ENCODE measurements around the gene PLB1. TPM values are rescaled to one million over a fixed set of nuclear protein-coding genes. Genes with fewer than 3 reads are reported as not detected.

Gene PLB1
- total RNA-seq, 1 experiment from 2014 or later, result 0.44 TPM

- POLR2A ChIA-PET, result no interaction called here
- Mint-ChIP-seq H3K36me3 (no peaks in the 10 kb centered on the region), H3K9me3 (no peaks in the 10 kb centered on the region), H3K4me3 (no peak overlapping the region), H3K27ac (no peak overlapping the region), H3K27me3 (ENCODE audit: low read depth) (no peaks in the 10 kb centered on the region; the same call in 1 of the 2 replicates), H3K4me1 (0 out of 2 replicates have a peak, but pooled peaks cover 2% of the 10 kb centered on the region)
- ATAC-seq (no peak), DNase-seq (ENCODE audit: low spot score) (no peak)
- TF ChIP-seq PREB (CRISPR knock-in tag; IDR thresholded peaks at IDR 0.05; ENCODE audit: borderline replicate concordance), result no peak
- no peak for TF ChIP-seq ZBTB43 (CRISPR knock-in tag; IDR thresholded peaks at IDR 0.05)
- no peak for TF ChIP-seq ATF6 (CRISPR knock-in tag; IDR thresholded peaks at IDR 0.05)
- no peak for TF ChIP-seq ATF1 (CRISPR knock-in tag; IDR thresholded peaks at IDR 0.05)
- TF ChIP-seq SMAD4 (CRISPR knock-in tag; IDR thresholded peaks at IDR 0.05), result no peak
- no peak for TF ChIP-seq NR1H2 (CRISPR knock-in tag; IDR thresholded peaks at IDR 0.05)
- no peak for TF ChIP-seq FOXP4 (CRISPR knock-in tag; IDR thresholded peaks at IDR 0.05)
- CTCF ChIA-PET, result interaction anchor here (1.2 kb wide), 1 partner anchor 20 kb away, joined by 10 read pairs; no protein-coding TSS in a partner anchor
These were observed 91.0 kb downstream of the PLB1 start for GRCh38 chr2:28586867-28587266.

GRCh38 chr2:28587526-28588291 is 91.8 kb downstream of the PLB1 start:
- H3K27me3 Mint-ChIP-seq (ENCODE audit: low read depth), result no peaks in the 10 kb centered on the region; the same call in 1 of the 2 replicates
- DNase-seq (ENCODE audit: low spot score) (no peak), ATAC-seq (no peak)
- H3K27ac Mint-ChIP-seq, result no peak overlapping the region
- 0 out of 2 replicates have a peak, but pooled peaks cover 2% of the 10 kb centered on the region for H3K4me1 Mint-ChIP-seq
- no peaks in the 10 kb centered on the region for H3K36me3 Mint-ChIP-seq
- no peak overlapping the region for H3K4me3 Mint-ChIP-seq
- ChIA-PET POLR2A (no interaction called here), CTCF (interaction anchor here (1.2 to 2.0 kb wide), 2 partner anchors 21 kb away, joined by 6 to 10 read pairs; no protein-coding TSS in a partner anchor)
- no peaks in the 10 kb centered on the region for H3K9me3 Mint-ChIP-seq
- TF ChIP-seq ZBTB21 (CRISPR knock-in tag; IDR thresholded peaks at IDR 0.05; ENCODE audit: borderline replicate concordance), result no peak
- TF ChIP-seq ATF3 (CRISPR knock-in tag; conservative IDR thresholded peaks at IDR 0.05), result no peak
- TF ChIP-seq NR1H2 (CRISPR knock-in tag; IDR thresholded peaks at IDR 0.05), result no peak
- TF ChIP-seq FOXP4 (CRISPR knock-in tag; IDR thresholded peaks at IDR 0.05), result no peak
- TF ChIP-seq ZNF396 (CRISPR knock-in tag; IDR thresholded peaks at IDR 0.05; ENCODE audit: borderline replicate concordance), result no peak
- no peak for TF ChIP-seq ZMAT4 (CRISPR knock-in tag; IDR thresholded peaks at IDR 0.05)
- TF ChIP-seq E2F4 (CRISPR knock-in tag; IDR thresholded peaks at IDR 0.05; ENCODE audit: borderline replicate concordance, low read depth), result no peak
- TF ChIP-seq ZNF425 (CRISPR knock-in tag; conservative IDR thresholded peaks at IDR 0.05), result no peak
- no peak for TF ChIP-seq PRDM15 (CRISPR knock-in tag; IDR thresholded peaks at IDR 0.05)
